HG03039 (cell line): ENCODE results near the gene LCE3B.
"Not testable (repeated sequence)": the region's sequence is repeated elsewhere in the genome, so short reads cannot be mapped to it uniquely, and the experiment has no call there.

Experiments
- ATAC-seq: cut with Tn5 transposase; IDR thresholded peaks from one replicate; pipeline ENCODE4 v1.9.1; 2021; ENCODE audit warnings: mild to moderate bottlenecking, moderate library complexity; ENCODE audit not compliant: unreplicated experiment

LCE3B gene, protein sequence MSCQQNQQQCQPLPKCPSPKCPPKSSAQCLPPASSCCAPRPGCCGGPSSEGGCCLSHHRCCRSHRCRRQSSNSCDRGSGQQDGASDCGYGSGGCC

DNA sequence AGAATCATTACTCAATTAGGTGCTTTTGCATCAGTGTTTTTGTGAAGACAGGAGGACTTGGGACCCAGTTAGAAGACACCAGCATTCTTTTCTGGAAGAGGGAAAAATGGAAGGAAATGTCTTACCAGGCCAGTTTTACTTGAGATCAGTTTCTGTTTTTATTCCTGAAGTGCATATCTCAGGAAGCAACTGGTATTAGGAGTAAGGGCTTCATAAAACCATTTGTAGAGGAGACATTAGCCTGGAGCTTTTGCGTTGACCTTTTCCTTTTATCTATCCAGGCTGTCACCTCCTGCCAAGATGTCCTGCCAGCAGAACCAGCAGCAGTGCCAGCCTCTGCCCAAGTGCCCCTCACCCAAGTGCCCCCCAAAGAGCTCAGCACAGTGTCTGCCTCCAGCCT lies at the start of gene LCE3B:
Gene LCE3B (plus strand): TSS at position 301 of the 400 bp plus-strand sequence. CDS start 0 bp downstream, at position 301.
- no peak for ATAC-seq

GRCh38 chr1:152565115-152565514 lies 48.5 kb upstream of the LCE3B start:
- ATAC-seq, result no peak

GRCh38 chr1:152565535-152566215 lies 47.9 kb upstream of the LCE3B start:
- ATAC-seq, result no peak

DNA sequence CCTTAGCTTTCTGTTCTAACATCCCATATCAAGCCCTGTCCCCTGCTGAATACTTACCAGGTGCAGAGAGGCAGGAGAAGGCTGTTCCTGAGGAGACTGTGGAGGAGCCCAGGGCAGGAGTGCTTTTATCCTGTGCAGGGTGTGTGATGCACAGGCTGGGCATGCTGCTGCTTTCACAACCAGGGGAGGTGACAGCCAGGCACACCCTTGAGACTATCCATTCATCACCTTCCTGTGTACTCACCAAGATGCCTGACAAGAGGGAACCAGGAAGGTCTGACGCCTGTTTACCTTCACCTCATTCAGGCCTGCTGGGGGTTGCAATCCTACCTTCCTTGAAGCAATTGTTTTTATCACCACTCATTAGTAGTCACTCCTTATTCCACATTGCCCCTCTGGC lies 46.9 kb upstream of the LCE3B start, which contains the start of gene LCE3E:
Gene LCE3E (minus strand): TSS at position 100 of the 400 bp plus-strand sequence. CDS start 572 bp downstream, outside the sequence.
- no peak for ATAC-seq

- no peak for ATAC-seq
These were observed 36.4 kb upstream of the LCE3B start for GRCh38 chr1:152577168-152577567.

DNA sequence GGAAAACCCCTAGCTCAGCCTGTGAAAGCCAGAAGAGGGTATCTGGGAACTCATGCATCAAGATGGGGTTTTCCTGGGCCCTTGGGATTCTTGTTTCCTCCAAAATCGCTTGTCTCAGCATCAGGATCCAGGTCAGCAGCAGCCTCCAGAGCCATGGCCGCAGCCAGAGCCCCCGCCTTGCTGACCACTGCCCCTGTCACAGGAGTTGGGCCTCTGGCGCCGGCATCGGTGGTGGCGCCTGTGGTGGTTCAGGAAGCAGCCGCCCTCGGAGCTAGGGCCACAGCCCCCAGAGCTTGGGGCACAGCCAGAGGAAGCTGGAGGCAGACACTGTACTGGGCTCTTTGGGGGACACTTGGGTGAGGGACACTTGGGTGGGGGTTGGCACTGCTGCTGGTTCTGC lies 34.1 kb upstream of the LCE3B start:
- not testable (repeated sequence) for ATAC-seq

DNA sequence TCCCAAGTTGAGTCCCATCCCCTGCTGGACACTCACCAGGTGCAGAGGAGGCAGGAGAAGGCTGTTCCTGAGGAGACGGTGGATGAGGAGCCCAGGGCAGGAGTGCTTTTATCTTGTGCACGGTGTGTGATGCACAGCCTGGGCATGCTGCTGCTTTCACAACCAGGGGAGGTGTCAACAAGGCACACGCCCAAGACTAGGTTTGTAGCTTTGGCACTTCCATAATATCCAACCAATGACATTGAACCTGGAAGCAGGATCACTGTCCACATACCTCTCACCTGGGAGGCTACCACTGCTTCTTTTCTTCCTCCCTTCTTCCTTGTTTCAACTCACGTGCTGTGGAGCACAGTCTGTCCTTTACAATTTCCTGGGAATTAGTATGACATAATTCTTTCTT lies 33.2 kb upstream of the LCE3B start, which contains the start of gene LCE3D:
Gene LCE3D (minus strand): TSS at position 84 of the 400 bp plus-strand sequence. CDS start 580 bp downstream, outside the sequence.
- ATAC-seq, result no peak

GRCh38 chr1:152582647-152583046 lies 31.0 kb upstream of the LCE3B start:
- ATAC-seq, result no peak

GRCh38 chr1:152585586-152585985 lies 28.0 kb upstream of the LCE3B start:
- no peak for ATAC-seq

GRCh38 chr1:152596986-152597385 lies 16.6 kb upstream of the LCE3B start:
- no peak for ATAC-seq

DNA sequence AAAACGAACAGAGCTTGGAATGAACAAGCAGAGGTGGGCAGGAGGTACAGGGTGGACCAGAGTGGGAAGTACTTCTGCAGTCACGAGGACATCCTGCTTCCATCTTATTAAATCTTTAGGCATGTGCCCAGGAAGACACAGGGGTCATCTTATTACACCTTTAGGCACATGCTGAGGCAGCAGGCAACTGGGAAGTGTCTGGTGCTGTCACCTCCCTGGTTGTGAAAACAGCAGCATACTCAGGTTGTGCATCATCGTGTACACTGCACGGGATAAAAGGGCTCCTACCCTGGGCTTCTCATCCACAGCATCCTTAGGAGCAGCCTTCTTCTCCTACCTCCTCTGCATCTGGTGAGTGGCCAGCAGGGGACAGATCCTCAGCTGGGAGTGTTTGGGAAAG lies 13.7 kb upstream of the LCE3B start, which contains the start of gene LCE3C:
Gene LCE3C (plus strand): TSS at position 301 of the 400 bp plus-strand sequence. CDS start 498 bp downstream, outside the sequence.
- ATAC-seq, result no peak

DNA sequence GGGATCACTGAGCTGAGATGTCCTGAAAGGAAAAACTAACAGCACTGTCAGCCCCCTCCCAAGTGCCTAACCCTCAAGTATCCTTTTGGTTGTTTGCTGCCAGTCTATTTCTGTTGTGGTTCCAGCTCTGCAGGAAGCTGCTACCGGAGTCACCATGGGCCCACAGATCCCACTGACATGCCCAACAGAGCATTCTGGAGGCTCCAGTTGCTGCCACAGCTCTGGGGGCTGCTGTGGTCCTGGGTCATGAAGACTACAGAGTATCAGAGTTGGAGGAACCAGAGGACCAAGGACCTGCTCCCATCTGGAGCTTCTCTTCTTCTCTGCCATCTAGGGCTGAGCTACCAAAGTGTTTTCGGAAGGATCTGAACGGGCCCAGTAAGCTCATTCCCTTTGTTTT lies 8.4 kb downstream of the LCE3B start:
- ATAC-seq, result no peak

DNA sequence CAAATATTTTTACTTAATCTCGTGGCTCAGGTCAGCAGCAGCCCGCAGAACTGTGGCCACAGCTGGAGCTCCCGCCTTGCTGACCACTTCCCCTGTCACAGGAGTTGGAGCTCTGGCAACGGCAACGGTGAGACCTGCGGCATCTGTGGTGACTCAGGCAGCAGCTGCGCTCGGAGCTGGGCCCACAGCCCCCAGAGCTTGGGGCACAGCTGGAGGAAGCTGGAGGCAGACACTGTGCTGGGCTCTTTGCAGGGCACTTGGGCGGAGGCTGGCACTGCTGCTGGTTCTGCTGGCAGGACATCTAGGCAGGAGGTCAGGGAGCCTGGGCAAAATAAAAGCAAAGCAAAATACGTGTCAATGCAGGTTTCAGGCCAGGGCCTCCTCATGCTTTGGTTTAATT lies 9.2 kb downstream of the LCE3B start, which contains the start of gene LCE3A:
Gene LCE3A (minus strand): TSS at position 301 of the 400 bp plus-strand sequence. CDS start 0 bp downstream, at position 301.
- no peak for ATAC-seq

- ATAC-seq, result no peak
These were observed 9.7 kb downstream of the LCE3B start for GRCh38 chr1:152623203-152623844.

DNA sequence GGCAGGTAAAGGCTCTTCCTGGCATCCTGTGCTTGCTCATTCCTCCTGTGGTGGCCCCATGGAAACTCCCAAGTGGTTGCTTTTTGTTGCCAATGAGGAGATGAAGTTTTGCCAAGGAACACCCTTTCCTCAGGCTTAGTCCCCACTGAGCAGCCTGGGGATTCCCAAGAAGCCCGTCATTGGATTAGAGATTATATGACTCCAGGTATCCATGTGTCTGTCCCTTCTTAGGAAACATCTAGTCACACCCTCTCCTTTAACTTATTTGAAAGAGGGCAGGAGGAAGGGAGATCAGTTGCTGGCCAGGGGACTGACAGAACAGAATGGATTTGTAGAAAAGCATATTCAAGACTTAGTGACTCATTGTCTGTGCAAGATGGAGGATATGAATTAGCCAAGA lies 13.1 kb downstream of the LCE3B start:
- no peak for ATAC-seq

DNA sequence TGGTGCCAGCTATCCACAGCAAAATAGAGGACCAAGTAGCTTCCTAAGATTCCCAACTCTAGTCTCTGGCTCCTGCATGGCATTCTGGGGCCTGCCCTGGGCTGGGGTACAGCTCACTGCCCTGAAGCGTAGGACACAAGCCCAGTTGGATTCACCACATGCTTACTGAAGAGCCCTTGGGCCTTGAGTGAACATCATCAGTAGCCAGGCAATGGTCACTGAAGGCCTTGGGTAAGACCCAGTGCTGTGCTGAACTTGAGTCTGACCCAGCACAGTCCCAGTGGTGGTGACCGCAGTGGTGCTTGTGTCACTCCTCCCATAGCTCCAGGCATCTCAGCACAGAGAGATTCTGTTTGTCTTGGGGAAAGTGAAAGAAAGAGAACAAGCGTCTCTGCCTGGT lies 17.0 kb downstream of the LCE3B start:
- no peak for ATAC-seq

DNA sequence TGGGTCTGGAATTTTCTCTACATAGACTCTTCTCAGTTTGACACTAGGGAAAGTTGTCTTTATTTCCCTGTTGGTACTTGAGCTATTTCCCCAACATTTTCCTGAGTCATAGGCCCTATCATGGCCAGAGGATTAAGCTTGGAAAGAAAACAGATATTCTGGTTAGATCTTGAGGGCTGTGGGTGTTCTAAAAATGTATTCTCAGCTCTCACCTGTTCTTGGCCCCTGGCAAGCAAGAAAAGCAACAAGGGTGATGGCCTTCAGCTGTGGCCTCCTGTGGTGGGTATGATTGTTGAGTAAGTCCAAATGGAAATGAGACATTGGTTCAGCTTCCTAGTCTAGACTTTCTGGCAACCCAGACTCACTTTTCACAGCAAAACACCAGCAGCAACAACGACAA lies 26.7 kb downstream of the LCE3B start:
- ATAC-seq, result no peak

- no peak for ATAC-seq
These were observed 30.3 kb downstream of the LCE3B start for GRCh38 chr1:152643945-152644344.

GRCh38 chr1:152645146-152645545 lies 31.5 kb downstream of the LCE3B start:
- ATAC-seq, result no peak

DNA sequence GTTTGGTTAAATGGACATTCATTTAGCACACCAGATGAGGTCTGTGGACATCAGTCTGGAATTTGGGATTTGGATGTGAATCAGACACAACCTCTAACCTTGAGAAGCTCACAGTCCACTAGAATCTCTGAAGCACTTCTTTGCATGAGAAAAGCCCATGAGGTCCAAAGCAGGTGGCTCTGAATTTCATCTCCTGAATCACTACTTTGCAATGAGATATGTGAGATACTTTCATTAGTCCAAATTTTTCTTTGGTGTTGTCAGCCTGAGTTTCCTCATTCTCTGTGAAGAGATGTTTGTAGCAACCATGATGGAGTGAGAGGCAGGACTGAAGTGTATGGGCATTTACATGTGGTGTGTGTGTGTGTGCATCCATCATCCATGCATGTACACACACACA lies 33.0 kb downstream of the LCE3B start:
- ATAC-seq, result no peak

DNA sequence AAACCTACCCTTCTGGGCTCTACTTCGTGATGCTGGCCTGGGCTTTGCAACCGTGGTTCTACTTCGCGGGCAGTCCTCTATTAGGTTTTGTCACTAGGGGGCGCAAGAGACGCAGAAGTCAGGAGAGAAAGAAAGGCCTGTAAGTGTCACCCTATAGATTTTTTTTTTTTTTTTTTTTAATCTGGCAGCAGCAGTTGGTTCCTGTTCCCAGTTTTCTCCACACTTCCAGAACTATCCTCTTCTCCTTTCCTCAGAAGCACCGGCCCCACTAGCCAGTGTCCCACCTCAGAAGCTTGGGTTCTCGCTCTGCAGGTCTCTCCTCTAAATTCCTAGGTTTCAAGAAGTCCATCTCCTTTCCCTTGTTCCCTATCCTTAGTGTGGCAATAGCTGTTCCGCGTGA lies 40.5 kb downstream of the LCE3B start:
- ATAC-seq, result no peak

- ATAC-seq, result no peak
These were observed 42.8 kb downstream of the LCE3B start for GRCh38 chr1:152656459-152656858.
